Stomach (tissue), 4 donors: ENCODE measurements around the gene RPTN.

ENCODE experiments used
- EP300 ChIP-seq: sonication (generic); formaldehyde crosslinking; IDR thresholded peaks from one replicate; pipeline ENCODE4 v1.6.1; 2017; ENCODE audit warnings: antibody characterized with exemption
- POLR2A ChIP-seq, 4 donors: fragments of 450-650 bp; IDR thresholded peaks; one replicate each; pipeline ENCODE4 v1.6.1; 2016; ENCODE audit warnings: antibody characterized with exemption in 4 of 4, control low read depth in 2 of 4, mild to moderate bottlenecking in 1 of 4, moderate library complexity in 1 of 4
- POLR2AphosphoS5 ChIP-seq, 3 donors: sonication (generic); formaldehyde crosslinking; IDR thresholded peaks; one replicate each; pipeline ENCODE4 v1.6.1; 2016; ENCODE audit warnings: antibody characterized with exemption in 3 of 3
- TF ChIP-seq, protein P1 (sequence below), 7 experiments: fragments of 450-650 bp in 4 of 7; fragments of 200-600 bp in 3 of 7; sonication (generic) in 3 of 7; IDR thresholded peaks; one replicate each; pipeline ENCODE4 v1.5.1; 2016 to 2019; ENCODE audit warnings: antibody characterized with exemption in 7 of 7, control low read depth in 2 of 7, mild to moderate bottlenecking in 1 of 7

DNA sequence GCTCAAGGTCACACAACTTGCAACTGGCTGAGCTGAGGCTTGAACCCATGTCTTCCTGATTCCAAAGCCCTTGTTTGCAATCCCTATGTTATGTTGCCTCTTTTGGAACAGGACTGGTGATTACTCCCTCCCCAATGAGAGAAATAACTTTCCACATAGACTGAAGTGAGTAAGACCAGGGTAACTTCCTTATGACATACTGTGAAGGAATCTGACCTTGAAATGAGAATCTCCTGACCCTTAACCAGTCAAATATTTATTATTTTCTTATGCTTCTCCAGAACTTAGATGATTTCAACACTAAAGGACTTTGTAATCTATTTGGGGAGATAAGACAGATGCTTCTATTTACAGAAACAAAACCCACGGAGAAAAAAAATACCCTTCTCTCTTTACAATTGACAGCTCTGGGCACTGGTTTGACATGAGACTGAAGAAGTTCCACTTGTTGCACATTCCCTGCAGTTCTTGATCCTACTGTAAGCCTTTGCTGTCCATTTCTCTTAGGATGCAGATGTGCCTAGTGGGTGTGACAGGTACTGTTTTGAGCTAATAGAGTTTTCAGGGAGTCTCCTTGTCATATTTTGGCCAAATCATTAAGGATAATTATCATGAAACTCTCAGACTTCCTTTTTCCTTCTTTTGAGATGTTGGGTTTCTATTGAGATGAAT, 3.9 kb upstream of the RPTN start:
- no peak for TF ChIP-seq POLR2AphosphoS5 (IDR thresholded peaks at IDR 0.05)
- TF ChIP-seq, protein P1, sequence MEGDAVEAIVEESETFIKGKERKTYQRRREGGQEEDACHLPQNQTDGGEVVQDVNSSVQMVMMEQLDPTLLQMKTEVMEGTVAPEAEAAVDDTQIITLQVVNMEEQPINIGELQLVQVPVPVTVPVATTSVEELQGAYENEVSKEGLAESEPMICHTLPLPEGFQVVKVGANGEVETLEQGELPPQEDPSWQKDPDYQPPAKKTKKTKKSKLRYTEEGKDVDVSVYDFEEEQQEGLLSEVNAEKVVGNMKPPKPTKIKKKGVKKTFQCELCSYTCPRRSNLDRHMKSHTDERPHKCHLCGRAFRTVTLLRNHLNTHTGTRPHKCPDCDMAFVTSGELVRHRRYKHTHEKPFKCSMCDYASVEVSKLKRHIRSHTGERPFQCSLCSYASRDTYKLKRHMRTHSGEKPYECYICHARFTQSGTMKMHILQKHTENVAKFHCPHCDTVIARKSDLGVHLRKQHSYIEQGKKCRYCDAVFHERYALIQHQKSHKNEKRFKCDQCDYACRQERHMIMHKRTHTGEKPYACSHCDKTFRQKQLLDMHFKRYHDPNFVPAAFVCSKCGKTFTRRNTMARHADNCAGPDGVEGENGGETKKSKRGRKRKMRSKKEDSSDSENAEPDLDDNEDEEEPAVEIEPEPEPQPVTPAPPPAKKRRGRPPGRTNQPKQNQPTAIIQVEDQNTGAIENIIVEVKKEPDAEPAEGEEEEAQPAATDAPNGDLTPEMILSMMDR (IDR thresholded peaks at IDR 0.05), result no peak
- no peak for TF ChIP-seq POLR2A (IDR thresholded peaks at IDR 0.05)
- TF ChIP-seq EP300, result no peak
